WTC11 (cell line): ENCODE data around the gene CLCF1.

ENCODE experiments used
- ARID4B ChIP-seq: sonication (generic); formaldehyde crosslinking; IDR thresholded peaks from 2 replicates; pipeline ENCODE4 v1.8.0; 2023; ENCODE audit warnings: missing genetic modification reagents, mild to moderate bottlenecking, borderline replicate concordance
- CTCF ChIP-seq: fragments of 200-600 bp; IDR thresholded peaks from 2 replicates; pipeline ENCODE4 v1.8.0; 2022; ENCODE audit warnings: antibody characterized with exemption

GRCh38 chr11:67315325-67315909, 58.0 kb downstream of the CLCF1 start:
- no peak for TF ChIP-seq ARID4B (CRISPR knock-in tag)
- no peak for TF ChIP-seq CTCF
